Nucleus accumbens (tissue), 56 donors: ENCODE results near the gene LCN10.
A peak's percentile ranks its signal among the peaks of the same experiment; 100 is the strongest.
"Not testable (repeated sequence)": the region's sequence is repeated elsewhere in the genome, so short reads cannot be mapped to it uniquely, and the experiment has no call there.

Experiments used
- DNase-seq, 56 donors: peaks; one replicate each; lab custom pipeline; 2025; lab: John Stamatoyannopoulos, UW

Gene LCN10

GRCh38 chr9:136742591-136743391, at the start of gene LCN10:
Gene LCN10, minus strand, starts transcription at chr9:136742940. Its CDS starts 37 bp downstream, at chr9:136742903.
- no peak for DNase-seq

GRCh38 chr9:136791516-136792276, 49.0 kb upstream of the LCN10 start:
- DNase-seq: peak in 24 of 56 donors; percentile 29 to 69 (median 51)

DNA sequence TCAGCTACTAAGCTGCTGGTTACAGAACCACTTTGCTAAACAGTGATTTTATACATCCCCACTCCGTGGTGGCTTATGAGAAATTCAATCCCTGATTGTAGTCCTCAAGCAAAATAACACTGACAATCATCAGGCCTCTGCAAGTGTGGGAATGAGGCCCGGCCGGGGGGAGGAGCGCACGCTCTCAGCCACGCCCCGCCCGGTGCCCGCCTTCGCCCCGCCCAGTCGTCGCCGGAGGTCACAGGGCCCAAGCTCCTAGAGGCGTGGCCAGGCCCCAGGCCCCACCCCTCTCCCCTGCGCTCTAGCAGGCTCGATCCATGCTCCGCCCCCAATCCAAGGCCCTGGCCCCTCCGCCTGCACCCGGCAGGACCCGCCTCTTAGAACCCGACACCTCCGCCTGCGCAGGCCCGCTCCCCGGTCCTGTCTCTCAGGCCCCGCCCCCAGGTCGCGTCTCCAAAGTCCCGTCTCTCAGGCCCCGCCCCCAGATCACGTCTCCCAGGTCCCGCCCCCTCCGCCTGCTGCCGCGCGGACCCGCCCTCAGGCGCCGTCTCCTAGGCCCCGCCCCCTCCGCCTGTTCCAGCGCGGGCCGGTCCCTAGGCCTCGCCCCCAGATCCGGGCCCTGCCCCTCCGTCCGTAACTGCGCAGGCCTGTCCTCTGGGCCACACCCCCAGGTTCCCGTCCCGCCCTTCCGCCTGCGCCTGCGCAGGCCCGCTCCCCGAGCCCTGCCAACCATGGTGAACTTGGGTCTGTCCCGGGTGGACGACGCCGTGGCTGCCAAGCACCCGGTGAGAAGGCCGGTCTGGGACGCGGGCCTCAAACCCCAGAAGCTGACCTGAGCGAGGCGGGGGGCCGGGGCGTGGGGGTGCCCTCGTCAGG, 48.1 kb upstream of the LCN10 start, which contains the start of gene TMEM141:
Gene TMEM141, plus strand, starts transcription at position 705 of the 876 bp plus-strand sequence. Its CDS starts 27 bp downstream, at position 732.
- DNase-seq: peak; percentile 97 to 100 (median 100)

DNA sequence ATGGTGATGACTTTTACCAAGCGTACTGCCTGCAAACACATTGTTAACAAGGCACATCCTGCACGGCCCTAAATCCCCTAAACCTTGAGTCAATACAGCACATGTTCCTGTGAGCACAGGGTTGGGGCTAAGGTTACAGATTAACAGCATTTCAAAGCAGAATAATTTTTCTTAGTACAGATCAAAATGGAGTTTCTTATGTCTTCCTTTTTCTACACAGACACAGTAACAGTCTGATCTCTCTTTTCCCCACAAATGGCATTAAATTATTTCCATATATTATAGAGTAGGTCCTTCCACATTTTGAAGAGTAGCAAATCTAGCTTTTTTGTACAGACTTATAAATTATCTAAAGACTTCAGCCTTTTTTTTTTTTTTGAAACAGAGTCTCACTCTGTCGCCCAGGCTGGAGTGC, 46.8 kb upstream of the LCN10 start:
- no peak for DNase-seq

GRCh38 chr9:136788644-136789522, 46.1 kb upstream of the LCN10 start:
- not testable (repeated sequence) for DNase-seq

DNA sequence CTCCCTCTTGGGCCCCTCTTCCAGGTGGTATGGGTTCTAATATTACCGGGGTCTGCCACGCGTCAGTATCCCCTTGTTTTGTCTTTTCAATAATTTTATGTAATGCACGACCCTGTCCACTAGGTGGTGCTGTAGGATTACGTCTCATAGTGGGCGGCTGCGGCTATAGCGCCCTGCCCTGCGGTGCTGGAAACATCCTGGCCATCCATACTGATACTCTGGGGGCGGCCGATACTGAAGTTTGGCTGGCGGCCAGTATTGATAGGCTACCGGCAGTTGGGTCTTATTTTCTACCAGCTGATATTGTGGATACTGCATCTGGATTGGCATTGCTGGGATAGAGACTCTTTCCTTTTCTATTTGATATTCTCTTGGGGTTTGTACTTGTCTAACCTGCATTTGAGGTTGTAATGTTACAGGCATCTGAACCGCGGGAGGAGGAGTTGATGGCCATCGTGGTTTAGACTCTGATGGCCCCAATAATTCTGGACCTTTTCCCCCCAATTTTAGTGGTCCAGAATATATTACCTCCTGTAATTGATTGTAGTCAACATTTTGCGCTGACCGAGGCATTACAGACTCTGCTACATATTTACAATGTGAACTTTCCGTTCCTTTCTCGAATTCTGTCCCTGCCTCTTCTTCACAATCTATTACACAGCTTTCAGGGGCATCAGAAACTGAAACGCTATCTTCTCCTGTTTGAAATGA, 45.1 kb upstream of the LCN10 start:
- DNase-seq: peak in 48 of 56 donors; percentile 7 to 73 (median 52)

GRCh38 chr9:136786983-136787382, 44.2 kb upstream of the LCN10 start:
- DNase-seq: peak in 1 of 56 donors; percentile 22

GRCh38 chr9:136786451-136786850, 43.7 kb upstream of the LCN10 start:
- DNase-seq: peak in 43 of 56 donors; percentile 10 to 78 (median 49)

DNA sequence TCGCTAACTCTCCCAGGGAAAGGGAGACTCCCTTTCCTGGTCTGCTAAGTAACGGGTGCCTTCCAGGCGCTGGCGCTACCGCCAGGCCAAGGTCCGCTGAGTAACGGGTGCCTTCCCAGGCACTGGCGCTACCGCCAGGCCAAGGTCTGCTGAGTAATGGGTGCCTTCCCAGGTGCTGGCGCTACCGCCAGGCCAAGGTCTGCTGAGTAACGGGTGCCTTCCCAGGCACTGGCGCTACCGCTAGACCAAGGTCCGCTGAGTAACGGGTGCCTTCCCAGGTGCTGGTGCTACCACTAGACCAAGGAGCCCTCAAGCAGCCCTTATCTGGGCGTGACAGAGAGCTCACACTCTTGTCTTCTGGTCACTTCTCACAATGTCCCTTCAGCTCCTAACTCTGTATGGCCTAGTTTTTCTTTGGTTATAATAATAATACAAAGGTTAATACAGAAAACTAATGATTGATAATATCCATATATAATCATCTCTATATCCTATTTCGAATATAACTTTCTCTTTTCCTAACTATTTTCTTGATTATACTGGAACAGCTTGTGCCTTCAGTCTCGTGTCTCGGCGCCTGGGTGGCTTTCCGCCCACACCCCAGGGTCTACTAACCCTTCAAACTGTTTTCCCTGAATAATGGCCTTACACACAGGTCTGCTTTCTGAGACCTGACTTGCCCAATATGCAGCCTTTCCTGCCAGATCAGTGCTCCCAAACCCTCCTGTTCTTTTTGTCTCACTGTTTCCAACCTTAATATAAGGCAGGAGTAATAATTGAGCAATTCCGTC, 43.0 kb upstream of the LCN10 start:
- not testable (repeated sequence) for DNase-seq

GRCh38 chr9:136784997-136785361, 42.2 kb upstream of the LCN10 start:
- DNase-seq: no peak

GRCh38 chr9:136784249-136784996, 41.7 kb upstream of the LCN10 start:
- DNase-seq: peak in 3 of 56 donors; percentile 19 to 26 (median 22)

DNA sequence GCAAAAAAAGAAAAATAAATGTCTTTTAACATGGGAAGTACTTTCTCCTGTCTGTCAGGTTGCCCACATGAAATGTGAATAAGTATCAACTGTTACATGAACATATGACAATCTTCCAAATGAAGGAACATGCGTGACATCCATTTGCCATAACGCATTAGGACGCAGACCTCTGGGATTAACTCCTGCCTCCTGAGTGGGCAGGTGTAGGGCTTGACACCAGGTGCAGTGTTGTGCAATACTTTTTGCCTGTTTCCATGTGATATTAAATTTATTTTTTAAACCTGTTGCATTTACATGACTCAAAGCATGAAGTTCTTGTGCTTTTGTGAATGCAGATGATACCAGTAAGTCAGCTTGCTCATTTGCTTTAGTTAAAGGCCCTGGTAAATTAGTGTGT, 39.7 kb upstream of the LCN10 start:
- DNase-seq: no peak

GRCh38 chr9:136779808-136780207, 37.1 kb upstream of the LCN10 start:
- DNase-seq: no peak

DNA sequence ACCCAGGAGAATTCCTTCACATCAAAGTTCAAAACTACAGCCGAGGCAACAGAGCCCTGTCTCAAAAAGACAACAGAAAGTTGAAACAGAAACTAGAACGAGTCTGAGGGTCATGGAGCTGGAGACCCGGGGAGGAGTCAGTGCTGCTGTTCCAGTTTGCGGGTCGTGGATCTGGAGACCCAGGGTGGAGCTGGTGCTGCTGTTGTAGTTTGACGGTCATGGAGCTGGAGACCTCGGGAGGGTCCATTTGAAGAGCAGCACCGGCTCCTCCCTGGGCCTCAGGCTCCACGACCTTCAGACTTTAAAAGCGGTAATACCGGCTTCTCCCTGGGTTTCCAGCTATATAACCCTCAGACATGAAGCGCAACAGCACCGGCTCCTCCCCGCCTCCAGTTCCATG, 34.6 kb upstream of the LCN10 start:
- DNase-seq: no peak

- DNase-seq: no peak
Observed at GRCh38 chr9:136776947-136777346, 34.2 kb upstream of the LCN10 start.

DNA sequence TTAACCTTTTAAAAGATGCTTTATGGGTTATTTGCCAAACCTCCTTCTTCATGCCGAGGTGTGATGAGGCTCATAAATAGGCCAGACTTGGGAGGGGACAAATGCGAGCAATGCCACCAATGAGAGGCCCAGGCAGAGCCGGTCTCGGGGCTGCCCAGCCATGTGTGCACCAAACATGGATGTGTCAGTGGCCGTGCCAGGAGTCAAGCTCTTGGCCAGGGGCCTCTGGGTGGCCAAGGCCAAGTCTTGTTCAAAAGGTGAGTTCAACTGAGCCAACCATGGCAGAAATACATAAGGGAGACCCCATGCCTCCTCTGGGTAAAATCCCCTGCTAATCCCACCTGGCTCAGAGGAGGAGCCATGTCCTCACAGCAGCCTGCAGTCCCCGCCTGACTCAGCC, 32.5 kb upstream of the LCN10 start:
- no peak for DNase-seq

- DNase-seq: no peak
Observed at GRCh38 chr9:136774416-136775045, 31.8 kb upstream of the LCN10 start.
